HG03558 (cell line): ENCODE data around the gene PRKCA.
"Not testable (repeated sequence)": the region's sequence is repeated elsewhere in the genome, so short reads cannot be mapped to it uniquely, and the experiment has no call there.

Experiments
- ATAC-seq: cut with Tn5 transposase; IDR thresholded peaks from one replicate; pipeline ENCODE4 v1.9.1; 2021; ENCODE audit warnings: moderate number of reproducible peaks; ENCODE audit not compliant: unreplicated experiment; ENCODE audit errors: extremely low read depth

Gene PRKCA

GRCh38 chr17:66715076-66715675 lies 412.8 kb downstream of the PRKCA start:
- ATAC-seq: no peak

- no peak for ATAC-seq
Observed at GRCh38 chr17:66715745-66716156, 413.3 kb downstream of the PRKCA start.

GRCh38 chr17:66716236-66717026 lies 414.0 kb downstream of the PRKCA start:
- no peak for ATAC-seq

GRCh38 chr17:66717641-66718058 lies 415.2 kb downstream of the PRKCA start:
- no peak for ATAC-seq

GRCh38 chr17:66720027-66720426 lies 417.6 kb downstream of the PRKCA start:
- ATAC-seq: no peak

- no peak for ATAC-seq
Observed at GRCh38 chr17:66720567-66720966, 418.2 kb downstream of the PRKCA start.

- ATAC-seq: no peak
Observed at GRCh38 chr17:66722341-66722740, 419.9 kb downstream of the PRKCA start.

- ATAC-seq: no peak
Observed at GRCh38 chr17:66724581-66725341, 422.3 kb downstream of the PRKCA start.

- not testable (repeated sequence) for ATAC-seq
Observed at GRCh38 chr17:66725438-66725837, 423.0 kb downstream of the PRKCA start.

- no peak for ATAC-seq
Observed at GRCh38 chr17:66725956-66726355, 423.5 kb downstream of the PRKCA start.

- no peak for ATAC-seq
Observed at GRCh38 chr17:66726371-66726770, 424.0 kb downstream of the PRKCA start.

GRCh38 chr17:66726846-66727245 lies 424.4 kb downstream of the PRKCA start:
- ATAC-seq: no peak

- no peak for ATAC-seq
Observed at GRCh38 chr17:66727634-66728570, 425.5 kb downstream of the PRKCA start.

GRCh38 chr17:66730461-66730923 lies 428.1 kb downstream of the PRKCA start:
- no peak for ATAC-seq

GRCh38 chr17:66733759-66734158 lies 431.3 kb downstream of the PRKCA start:
- no peak for ATAC-seq

GRCh38 chr17:66734186-66734943 lies 432.0 kb downstream of the PRKCA start:
- no peak for ATAC-seq

- ATAC-seq: no peak
Observed at GRCh38 chr17:66737524-66737923, 435.1 kb downstream of the PRKCA start.

- no peak for ATAC-seq
Observed at GRCh38 chr17:66738301-66738700, 435.9 kb downstream of the PRKCA start.

- ATAC-seq: no peak
Observed at GRCh38 chr17:66739553-66739952, 437.1 kb downstream of the PRKCA start.
